T-helper 1 cell treated with Interleukin-12 subunit alpha and Interleukin-12 subunit beta and Interleukin-4 antibody, amounts not matched to agents 30 ng/mL and 1 ng/mL, for 36 hours (primary cell): ENCODE results near the gene TGM4. TPM values are rescaled to one million over a fixed set of nuclear protein-coding genes. Genes with fewer than 3 reads are reported as not detected.
"Not testable (repeated sequence)": the region's sequence is repeated elsewhere in the genome, so short reads cannot be mapped to it uniquely, and the experiment has no call there.

Experiments used
- intact Hi-C: fragments of 100-400 bp; cut with micrococcal nuclease; formaldehyde crosslinking; loops from one replicate; pipeline ENCODE4 v1.15.1; 2024
- total RNA-seq: library from RNA; stranded (reverse); gene quantifications from 2 replicates; pipeline ENCODE4 v1.2.3, GENCODE V29; 2022

The TGM4 gene
- total RNA-seq, result not detected in 2 replicates

- intact Hi-C loops, result no loop called here
These were observed at the start of gene TGM4 for GRCh38 chr3:44874308-44874707. Gene TGM4 (plus strand): TSS chr3:44874608. CDS start chr3:44874679, 71 bp downstream.

- intact Hi-C loops, result no loop called here
These were observed 49.0 kb upstream of the TGM4 start for GRCh38 chr3:44825264-44825925.

- intact Hi-C loops, result no loop called here
These were observed 47.2 kb upstream of the TGM4 start for GRCh38 chr3:44827196-44827595.

- intact Hi-C loops, result no loop called here
These were observed 43.2 kb upstream of the TGM4 start for GRCh38 chr3:44831232-44831631.

- intact Hi-C loops, result no loop called here
These were observed 42.4 kb upstream of the TGM4 start for GRCh38 chr3:44832032-44832431.

GRCh38 chr3:44832965-44833364 lies 41.4 kb upstream of the TGM4 start:
- intact Hi-C loops, result no loop called here

GRCh38 chr3:44833394-44833793 lies 41.0 kb upstream of the TGM4 start:
- intact Hi-C loops, result no loop called here

- intact Hi-C loops, result no loop called here
These were observed 38.7 kb upstream of the TGM4 start for GRCh38 chr3:44835684-44836083.

- intact Hi-C loops, result no loop called here
These were observed 32.0 kb upstream of the TGM4 start for GRCh38 chr3:44842376-44842775.

- intact Hi-C loops, result no loop called here
These were observed 28.6 kb upstream of the TGM4 start for GRCh38 chr3:44845528-44846520.

GRCh38 chr3:44848634-44849033 lies 25.8 kb upstream of the TGM4 start:
- intact Hi-C loops, result no loop called here

GRCh38 chr3:44856663-44857062 lies 17.7 kb upstream of the TGM4 start:
- intact Hi-C loops, result not testable (repeated sequence)

- intact Hi-C loops, result loop anchor here (2.0 to 10.0 kb wide), 4 partner anchors 117 to 1168 kb away; partner anchors contain the start of genes ABHD5, EXOSC7, SACM1L and ZDHHC3
These were observed 14.3 kb upstream of the TGM4 start for GRCh38 chr3:44860117-44860516.

GRCh38 chr3:44861412-44862225 lies 12.8 kb upstream of the TGM4 start, which contains the start of gene TMEM42:
Gene TMEM42 (plus strand): TSS chr3:44861912. CDS start chr3:44861925, 13 bp downstream.
- intact Hi-C loops, result loop anchor here (1.0 to 10.0 kb wide), 10 partner anchors 100 to 1169 kb away; partner anchors contain the start of genes ABHD5, EXOSC7, KIAA1143 and KIF15

- intact Hi-C loops, result loop anchor here (2.0 to 10.0 kb wide), 3 partner anchors 385 to 1170 kb away; partner anchors contain the start of genes ABHD5, SACM1L and ZNF445
These were observed 12.2 kb upstream of the TGM4 start for GRCh38 chr3:44862226-44862637.

GRCh38 chr3:44865272-44866035 lies 9.0 kb upstream of the TGM4 start:
- intact Hi-C loops, result loop anchor here (10.0 kb wide), 1 partner anchor 819 kb away; the partner anchor contains the start of gene SACM1L

- intact Hi-C loops, result loop anchor here (10.0 kb wide), 1 partner anchor 817 kb away; the partner anchor contains the start of gene SACM1L
These were observed 6.8 kb upstream of the TGM4 start for GRCh38 chr3:44867421-44868111.

- intact Hi-C loops, result no loop called here
These were observed 3.9 kb upstream of the TGM4 start for GRCh38 chr3:44870375-44871061.

GRCh38 chr3:44875596-44875995 lies 1.2 kb downstream of the TGM4 start:
- intact Hi-C loops, result no loop called here
